CD14-positive monocyte (primary cell): ENCODE data around the gene NFATC1. TPM values are rescaled to one million over a fixed set of nuclear protein-coding genes. Genes with fewer than 3 reads are reported as not detected.
A peak's percentile ranks its signal among the peaks of the same experiment; 100 is the strongest.

Experiments used
- DNase-seq, 3 donors: peaks; one replicate each; pipeline ENCODE4 v3.0.0-alpha.2; 2011 to 2022
- H2AFZ ChIP-seq: 2 replicates; pipeline ENCODE4 v1.6.0; 2012; ENCODE audit warnings: mild to moderate bottlenecking, low read depth, low read length, inconsistent platforms; ENCODE audit not compliant: insufficient read depth, poor library complexity, severe bottlenecking
- H3K27ac ChIP-seq, 2 donors: 1 replicate in 1 of 2; 2 replicates in 1 of 2; pipeline ENCODE4 v1.5.1; 2012 to 2013; ENCODE audit warnings: low read length in 2 of 2, control low read depth in 1 of 2, inconsistent platforms in 1 of 2, low read depth in 1 of 2, mild to moderate bottlenecking in 1 of 2
- H3K27me3 ChIP-seq, 2 donors: one replicate each; pipeline versions ENCODE4 v1.6.0 to v1.6.1; 2011 to 2013; ENCODE audit warnings: low read length in 2 of 2; ENCODE audit not compliant: control insufficient read depth in 2 of 2, insufficient read depth in 2 of 2
- H3K36me3 ChIP-seq, 2 donors: replicated peaks in 1 of 2; 1 replicate in 1 of 2; 2 replicates in 1 of 2; pipeline versions ENCODE4 v1.5.1 to v1.6.1; 2012 to 2013; ENCODE audit warnings: low read length in 2 of 2, control low read depth in 1 of 2, inconsistent platforms in 1 of 2, mild to moderate bottlenecking in 1 of 2; ENCODE audit not compliant: insufficient read depth in 2 of 2, control insufficient read depth in 1 of 2
- H3K4me1 ChIP-seq, 2 donors: 1 replicate in 1 of 2; 2 replicates in 1 of 2; pipeline versions ENCODE4 v1.5.1 to v1.6.1; 2012 to 2013; ENCODE audit warnings: low read length in 2 of 2, control low read depth in 1 of 2, inconsistent platforms in 1 of 2, mild to moderate bottlenecking in 1 of 2, moderate library complexity in 1 of 2; ENCODE audit not compliant: insufficient read depth in 2 of 2, control insufficient read depth in 1 of 2
- H3K4me2 ChIP-seq: replicated peaks from 2 replicates; pipeline ENCODE3; 2012; ENCODE audit warnings: low read length, moderate library complexity, mild to moderate bottlenecking; ENCODE audit not compliant: poor library complexity, severe bottlenecking; ENCODE audit errors: extremely low read depth
- H3K4me3 ChIP-seq, 3 experiments: fragments of 200-600 bp in 1 of 3; sonication (generic) in 1 of 3; replicated peaks in 1 of 3; 1 replicate in 2 of 3; 2 replicates in 1 of 3; pipeline ENCODE4 v1.5.1; 2011 to 2013; ENCODE audit warnings: low read length in 3 of 3, mild to moderate bottlenecking in 3 of 3, control low read depth in 2 of 3, low read depth in 2 of 3, inconsistent platforms in 1 of 3, moderate library complexity in 1 of 3
- H3K79me2 ChIP-seq: 2 replicates; pipeline ENCODE4 v1.6.0; 2012; ENCODE audit warnings: mild to moderate bottlenecking, control low read depth, inconsistent platforms, low read length, moderate library complexity; ENCODE audit not compliant: insufficient read depth
- H3K9ac ChIP-seq: 2 replicates; pipeline ENCODE4 v1.6.0; 2017; ENCODE audit warnings: low read length, mild to moderate bottlenecking; ENCODE audit not compliant: insufficient read depth, poor library complexity, severe bottlenecking
- H3K9me3 ChIP-seq, 2 donors: replicated peaks in 1 of 2; 1 replicate in 1 of 2; 2 replicates in 1 of 2; pipeline versions ENCODE4 v1.5.1 to v1.6.1; 2012 to 2013; ENCODE audit warnings: low read length in 2 of 2, control low read depth in 1 of 2; ENCODE audit not compliant: control insufficient read depth in 1 of 2, insufficient read depth in 1 of 2
- H4K20me1 ChIP-seq: 2 replicates; pipeline ENCODE4 v1.6.0; 2012; ENCODE audit warnings: mild to moderate bottlenecking, low read length, control low read depth, moderate library complexity; ENCODE audit not compliant: insufficient read depth
- H3K27ac Mint-ChIP-seq, 7 donors: one replicate each; pipeline ENCODE4 v1.8.0; 2020; ENCODE audit warnings: mild to moderate bottlenecking in 7 of 7, mixed read lengths in 7 of 7, moderate library complexity in 6 of 7, inconsistent platforms in 2 of 7
- H3K27me3 Mint-ChIP-seq, 3 donors: one replicate each; pipeline ENCODE4 v1.8.0; 2021 to 2022; ENCODE audit warnings: low read depth in 3 of 3, mild to moderate bottlenecking in 3 of 3, mixed read lengths in 3 of 3, moderate library complexity in 3 of 3, inconsistent platforms in 1 of 3
- H3K36me3 Mint-ChIP-seq, 2 donors: one replicate each; pipeline ENCODE4 v1.8.0; 2020; ENCODE audit warnings: mixed read lengths in 2 of 2, inconsistent platforms in 1 of 2, mild to moderate bottlenecking in 1 of 2
- H3K4me1 Mint-ChIP-seq: one replicate; pipeline ENCODE4 v1.8.0; 2020; ENCODE audit warnings: mild to moderate bottlenecking, mixed read lengths
- H3K4me3 Mint-ChIP-seq, 2 donors: one replicate each; pipeline ENCODE4 v1.8.0; 2020; ENCODE audit warnings: mild to moderate bottlenecking in 2 of 2, mixed read lengths in 2 of 2, moderate library complexity in 1 of 2
- H3K9me3 Mint-ChIP-seq, 7 donors: one replicate each; pipeline ENCODE4 v1.8.0; 2020 to 2022; ENCODE audit warnings: mixed read lengths in 7 of 7, mild to moderate bottlenecking in 6 of 7, moderate library complexity in 6 of 7, inconsistent platforms in 2 of 7
- CTCF ChIP-seq: fragments of 200-600 bp; IDR thresholded peaks from one replicate; pipeline ENCODE4 v1.8.0; 2022; ENCODE audit warnings: antibody characterized with exemption, mild to moderate bottlenecking
- WGBS: methylation state at CpG from one replicate; pipeline ENCODE4 v1.1.5; 2013; ENCODE audit warnings: missing lambda C conversion rate; ENCODE audit not compliant: insufficient coverage; 5-methylcytosine and 5-hydroxymethylcytosine counted together
- intact Hi-C, 2 donors: fragments of 100-400 bp; cut with micrococcal nuclease; formaldehyde crosslinking; loops; one replicate each; pipeline versions ENCODE4 v1.15.0 to v1.15.1; 2023
- polyA plus RNA-seq, 3 donors: library from polyadenylated mRNA; depleted of rRNA in 1 of 3; unstranded in 2 of 3; stranded (reverse) in 1 of 3; fragments of 300-500 nt in 2 of 3; fragments of >200 nt in 1 of 3; fragmentation: Illumina TruSeq in 2 of 3; gene quantifications; 1 replicate in 2 of 3; 2 replicates in 1 of 3; pipeline ENCODE4 v1.2.3, GENCODE V29; 2012 to 2021

Gene NFATC1
- polyA plus RNA-seq, 3 donors: 7.8 to 10.7 (median 8.3) TPM

GRCh38 chr18:79405781-79406575 is 10.2 kb downstream of the NFATC1 start:
- H3K4me3 Mint-ChIP-seq: peak overlapping the region; percentile 77 to 90
- Histone ChIP-seq H3K27ac (peak overlapping the region; percentile 86 to 90), H3K79me2 (peaks cover 36% of the 10 kb centered on the region), H3K27me3 (no peaks in the 10 kb centered on the region), H3K36me3 (peaks cover 6 to 9% of the 10 kb centered on the region in 2 donors), H4K20me1 (peaks cover 34% of the 10 kb centered on the region), H3K4me2 (peak overlapping the region; percentile 60), H2AFZ (peak overlapping the region; percentile 26), H3K4me3 (peak overlapping the region; percentile 24 to 67 (median 30)), H3K9ac (peak overlapping the region; percentile 57), H3K9me3 (peaks cover 0 to 5% of the 10 kb centered on the region in 2 donors), H3K4me1 (peaks cover 55 to 60% of the 10 kb centered on the region in 2 donors)
- peak overlapping the region; percentile 93 to 99 (median 97) for H3K27ac Mint-ChIP-seq
- peak; percentile 84 to 92 (median 88) for DNase-seq
- intact Hi-C loops: loop anchor here in 1 of 2 donors (10.0 kb wide), 1 partner anchor 629 kb away; the partner anchor contains the start of gene RBFA
- TF ChIP-seq CTCF: no peak
- peaks cover 0 to 2% (median 1%) of the 10 kb centered on the region in 3 donors for H3K27me3 Mint-ChIP-seq
- H3K9me3 Mint-ChIP-seq: peaks cover 0 to 8% (median 6%) of the 10 kb centered on the region in 7 donors
- peaks cover 52% of the 10 kb centered on the region for H3K4me1 Mint-ChIP-seq
- H3K36me3 Mint-ChIP-seq: peaks cover 30 to 36% of the 10 kb centered on the region in 2 donors
- WGBS: 4% methylated on average over 18 of the region's 27 CpGs

DNA sequence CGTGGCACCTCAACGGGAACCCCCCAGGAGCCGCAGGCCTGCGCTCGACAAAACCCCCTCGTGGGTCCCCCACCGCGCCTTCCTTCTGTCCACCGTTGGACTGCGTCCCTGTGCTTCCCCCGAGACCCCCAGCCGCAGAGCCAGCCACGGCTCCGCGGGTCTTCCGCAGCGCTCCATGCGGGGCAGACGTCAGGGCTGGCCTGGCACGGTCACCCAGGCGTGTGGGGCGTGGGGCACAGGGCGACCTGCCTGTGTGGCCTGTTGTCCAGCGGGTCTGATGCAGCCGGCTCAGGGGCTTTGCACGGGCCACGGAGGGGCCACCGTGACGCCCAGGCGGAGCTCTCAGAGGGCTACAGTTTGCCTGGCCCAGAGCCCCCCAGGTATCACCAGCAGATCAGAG is 11.0 kb downstream of the NFATC1 start:
- H3K4me1 Mint-ChIP-seq: peaks cover 46% of the 10 kb centered on the region
- peaks cover 9 to 15% of the 10 kb centered on the region in 2 donors for H3K36me3 ChIP-seq
- WGBS: 95% methylated on average over 30 of the region's 30 CpGs
- peaks cover 50 to 53% of the 10 kb centered on the region in 2 donors for H3K4me1 ChIP-seq
- H3K4me3 Mint-ChIP-seq: peak overlapping the region; percentile 77 to 90
- H3K27ac ChIP-seq: peak overlapping the region; percentile 86 to 90
- peak overlapping the region; percentile 57 for H3K9ac ChIP-seq
- peaks cover 38% of the 10 kb centered on the region for H4K20me1 ChIP-seq
- H3K4me3 ChIP-seq: peak overlapping the region in 1 of 3 experiments; percentile 67
- no peaks in the 10 kb centered on the region for H3K27me3 ChIP-seq
- no peak for DNase-seq
- H3K27ac Mint-ChIP-seq: peak overlapping the region; percentile 93 to 99 (median 97)
- intact Hi-C loops: loop anchor here in 1 of 2 donors (10.0 kb wide), 1 partner anchor 628 kb away; the partner anchor contains the start of gene RBFA
- H3K9me3 ChIP-seq: peaks cover 0 to 5% of the 10 kb centered on the region in 2 donors
- peaks cover 27 to 38% of the 10 kb centered on the region in 2 donors for H3K36me3 Mint-ChIP-seq
- no peak for TF ChIP-seq CTCF
- peaks cover 0 to 2% (median 0%) of the 10 kb centered on the region in 3 donors for H3K27me3 Mint-ChIP-seq
- H3K79me2 ChIP-seq: peaks cover 30% of the 10 kb centered on the region
- H3K4me2 ChIP-seq: peak overlapping the region; percentile 60
- H2AFZ ChIP-seq: no peak overlapping the region
- H3K9me3 Mint-ChIP-seq: peaks cover 0 to 9% (median 6%) of the 10 kb centered on the region in 7 donors
